A549 (cell line): ENCODE data around the gene CRYM. TPM values are rescaled to one million over a fixed set of nuclear protein-coding genes. Genes with fewer than 3 reads are reported as not detected.
A peak's percentile ranks its signal among the peaks of the same experiment; 100 is the strongest.

ENCODE experiments used
- ATAC-seq, 2 experiments: fragments of 200-7000 bp in 1 of 2; fragments of >200 bp in 1 of 2; cut with Nextera tagmentation in 1 of 2; cut with Tn5 transposase in 1 of 2; 3 replicates each; pipeline versions ENCODE4 v1.8.0 to v1.9.1; 2018 to 2020; ENCODE audit warnings: mild to moderate bottlenecking in 1 of 2, moderate library complexity in 1 of 2
- CTCF ChIA-PET: fragments of 300-600 bp; sonication (Branson Sonifier 250); formaldehyde crosslinking; extraction: SDS; loops from one replicate; lab custom pipeline; 2021; ENCODE audit warnings: antibody characterized with exemption, inconsistent platforms; lab: Yijun Ruan, JAX
- POLR2A ChIA-PET: fragments of 350-600 bp; formaldehyde crosslinking; extraction: SDS; loops from one replicate; lab custom pipeline; 2021; ENCODE audit warnings: antibody characterized with exemption, inconsistent platforms; lab: Yijun Ruan, JAX
- DNase-seq, 2 experiments: peaks; one replicate each; pipeline versions ENCODE4 v3.0.0 to v3.0.0-alpha.2; 2011 to 2016; ENCODE audit warnings: low read depth in 1 of 2, low spot score in 1 of 2
- FAIRE-seq: peaks from 2 replicates; lab custom pipeline; 2011; peaks lifted over from hg19 to GRCh38; lab: Jason Lieb, UNC
- H3K27ac ChIP-seq, 2 experiments: fragments of >200 bp; sonication (Bioruptor Twin); formaldehyde crosslinking; 3 replicates each; pipeline ENCODE4 v1.5.1; 2016 to 2017
- H3K4me1 ChIP-seq: fragments of >200 bp; sonication (Bioruptor Twin); formaldehyde crosslinking; 3 replicates; pipeline ENCODE4 v1.6.1; 2016
- H3K4me2 ChIP-seq: fragments of >200 bp; sonication (Bioruptor Twin); formaldehyde crosslinking; 3 replicates; pipeline ENCODE4 v1.6.1; 2016
- H3K4me3 ChIP-seq: fragments of >200 bp; sonication (Bioruptor Twin); formaldehyde crosslinking; 3 replicates; pipeline ENCODE4 v1.5.1; 2016
- H3K9me3 ChIP-seq: fragments of >200 bp; sonication (Bioruptor Twin); formaldehyde crosslinking; 3 replicates; pipeline ENCODE4 v1.6.1; 2016
- BHLHE40 ChIP-seq: IDR thresholded peaks from 2 replicates; pipeline ENCODE4 v1.6.1; 2012; ENCODE audit warnings: low read depth, low read length, inconsistent platforms
- CBX2 ChIP-seq: fragments of 200-600 bp; sonication (generic); IDR thresholded peaks from 2 replicates; pipeline ENCODE4 v1.6.1; 2016; ENCODE audit warnings: low read depth, mild to moderate bottlenecking, borderline replicate concordance
- CBX8 ChIP-seq: fragments of 200-600 bp; sonication (generic); IDR thresholded peaks from 2 replicates; pipeline ENCODE4 v1.6.1; 2016
- CEBPB ChIP-seq, 2 experiments: fragments of >200 bp in 1 of 2; sonication (Bioruptor Twin) in 1 of 2; formaldehyde crosslinking in 1 of 2; IDR thresholded peaks; 2 replicates each; pipeline ENCODE4 v1.6.1; 2012 to 2016
- ELK1 ChIP-seq: fragments of 150-350 bp; IDR thresholded peaks from 2 replicates; pipeline ENCODE4 v1.6.1; 2014; ENCODE audit warnings: low read depth, mild to moderate bottlenecking, low read length
- EP300 ChIP-seq, 2 experiments: fragments of >200 bp; sonication (Bioruptor Twin); formaldehyde crosslinking; IDR thresholded peaks; 2 replicates in 1 of 2; 3 replicates in 1 of 2; pipeline ENCODE4 v1.6.1; 2016 to 2017
- ESRRA ChIP-seq: fragments of 150-350 bp; IDR thresholded peaks from 2 replicates; pipeline ENCODE4 v1.6.1; 2014; ENCODE audit warnings: mild to moderate bottlenecking, low read length, borderline replicate concordance
- HDAC2 ChIP-seq: fragments of 200-600 bp; sonication (generic); IDR thresholded peaks from 2 replicates; pipeline ENCODE4 v1.6.1; 2016
- HES2 ChIP-seq: fragments of >200 bp; sonication (Bioruptor Twin); formaldehyde crosslinking; IDR thresholded peaks from 2 replicates; pipeline ENCODE4 v1.6.1; 2016
- HEYL ChIP-seq: fragments of 250-450 bp; sonication (Bioruptor Pico); IDR thresholded peaks from 2 replicates; pipeline ENCODE4 v1.8.0; 2021; ENCODE audit warnings: mild to moderate bottlenecking, moderate library complexity
- HOXB5 ChIP-seq: fragments of 250-450 bp; sonication (Bioruptor Pico); IDR thresholded peaks from 2 replicates; pipeline ENCODE4 v1.5.0; 2020; ENCODE audit warnings: mild to moderate bottlenecking, moderate library complexity
- JUN ChIP-seq, 2 experiments: fragments of >200 bp; sonication (Bioruptor Twin); formaldehyde crosslinking; IDR thresholded peaks; 2 replicates in 1 of 2; 3 replicates in 1 of 2; pipeline ENCODE4 v1.6.1; 2016 to 2017
- KDM5A ChIP-seq: fragments of 200-600 bp; sonication (generic); IDR thresholded peaks from 2 replicates; pipeline ENCODE4 v1.6.1; 2016; ENCODE audit warnings: antibody characterized with exemption, mild to moderate bottlenecking
- MAFK ChIP-seq: fragments of 450-650 bp; IDR thresholded peaks from 2 replicates; pipeline ENCODE4 v1.6.1; 2014; ENCODE audit not compliant: partially characterized antibody
- MAZ ChIP-seq: fragments of 150-350 bp; IDR thresholded peaks from 2 replicates; pipeline ENCODE4 v1.6.1; 2014; ENCODE audit warnings: antibody characterized with exemption, low read depth, low read length, borderline replicate concordance
- MYC ChIP-seq: IDR thresholded peaks from 2 replicates; pipeline ENCODE4 v1.6.1; 2012; ENCODE audit warnings: mild to moderate bottlenecking, inconsistent platforms, low read length, improper control_type of control experiment, borderline replicate concordance
- PHF8 ChIP-seq: fragments of 200-600 bp; sonication (generic); IDR thresholded peaks from 2 replicates; pipeline ENCODE4 v1.6.1; 2016; ENCODE audit warnings: low read depth, mild to moderate bottlenecking, antibody characterized with exemption, moderate library complexity, borderline replicate concordance
- REST ChIP-seq: fragments of 200-600 bp; sonication (generic); IDR thresholded peaks from 2 replicates; pipeline ENCODE4 v1.6.1; 2016; ENCODE audit warnings: antibody characterized with exemption, mild to moderate bottlenecking, moderate library complexity
- RFX5 ChIP-seq: fragments of 450-650 bp; IDR thresholded peaks from 2 replicates; pipeline ENCODE4 v1.7.1; 2014; ENCODE audit warnings: antibody characterized with exemption, mild to moderate bottlenecking, moderate library complexity
- RNF2 ChIP-seq: fragments of 200-600 bp; sonication (generic); IDR thresholded peaks from 2 replicates; pipeline ENCODE4 v1.6.1; 2016; ENCODE audit warnings: low read depth, mild to moderate bottlenecking, antibody characterized with exemption, moderate library complexity, borderline replicate concordance
- SREBF2 ChIP-seq: fragments of 450-650 bp; IDR thresholded peaks from 2 replicates; pipeline ENCODE4 v1.6.1; 2014; ENCODE audit warnings: mild to moderate bottlenecking, moderate library complexity
- TP53 ChIP-seq: fragments of 250-450 bp; sonication (Bioruptor Pico); IDR thresholded peaks from 2 replicates; pipeline ENCODE4 v1.5.0; 2021; ENCODE audit warnings: mild to moderate bottlenecking, moderate library complexity
- ZC3H11A ChIP-seq: fragments of 450-650 bp; IDR thresholded peaks from 2 replicates; pipeline ENCODE4 v1.6.1; 2014; ENCODE audit warnings: antibody characterized with exemption, mild to moderate bottlenecking
- ZFP36 ChIP-seq: fragments of 450-650 bp; IDR thresholded peaks from 2 replicates; pipeline ENCODE4 v1.6.1; 2014; ENCODE audit warnings: borderline replicate concordance; ENCODE audit not compliant: partially characterized antibody
- WGBS: methylation state at CpG from one replicate; pipeline ENCODE4 v1.1.6; 2017; ENCODE audit errors: missing lambda C conversion rate; 5-methylcytosine and 5-hydroxymethylcytosine counted together
- polyA plus RNA-seq, 4 experiments: library from polyadenylated mRNA; depleted of rRNA in 3 of 4; stranded (reverse); fragments of >200 nt; fragmentation: RNase III in 1 of 4; extraction: RNeasy Plus Mini Kit Qiagen cat#74134 plus additional on column Dnase treatment in 1 of 4; gene quantifications; 2 replicates in 3 of 4; 3 replicates in 1 of 4; pipeline ENCODE4 v1.2.3, GENCODE V29; 2011 to 2017
- TF ChIP-seq, protein P1 (sequence below): IDR thresholded peaks from 2 replicates; pipeline ENCODE4 v1.6.1; 2012
- TF ChIP-seq, protein P2 (sequence below): fragments of >200 bp; sonication (Bioruptor Twin); formaldehyde crosslinking; IDR thresholded peaks from 3 replicates; pipeline ENCODE4 v1.6.1; 2016
- TF ChIP-seq, protein P3 (sequence below): IDR thresholded peaks from 2 replicates; pipeline ENCODE4 v1.6.1; 2012

The CRYM gene
- polyA plus RNA-seq, 2 of the 4 experiments (the other 2 are of a cell fraction): 0.98 to 3.1 TPM

DNA sequence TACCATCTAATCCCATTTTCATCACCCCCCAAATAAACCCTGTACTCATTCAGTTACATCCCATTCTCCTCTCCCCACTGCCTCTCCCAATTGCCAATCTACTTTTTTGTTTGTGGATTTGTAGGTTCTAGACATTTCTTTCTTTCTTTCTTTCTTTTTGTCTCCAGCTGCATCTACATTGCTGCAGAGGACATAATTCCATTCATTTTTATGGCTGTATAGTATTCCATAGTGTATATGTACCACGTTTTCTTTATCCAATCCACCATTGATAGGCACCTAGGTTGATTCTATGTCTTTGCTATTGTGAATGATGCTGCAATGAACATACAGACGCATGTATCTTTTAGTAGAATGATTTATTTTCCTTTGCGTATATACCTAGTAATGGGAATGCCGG is 6.3 kb upstream of the CRYM start:
- ChIA-PET POLR2A (interaction anchor here (0.7 to 1.6 kb wide), 3 partner anchors 17 to 96 kb away, joined by 3 to 8 read pairs (median 4); no protein-coding TSS in a partner anchor), CTCF (interaction anchor here (0.6 to 10.8 kb wide), 11 partner anchors 9 to 1073 kb away, joined by 3 to 160 read pairs (median 4); no protein-coding TSS in a partner anchor)
- TF ChIP-seq RNF2: no peak
- no peak for TF ChIP-seq SREBF2
- TF ChIP-seq, protein P1, sequence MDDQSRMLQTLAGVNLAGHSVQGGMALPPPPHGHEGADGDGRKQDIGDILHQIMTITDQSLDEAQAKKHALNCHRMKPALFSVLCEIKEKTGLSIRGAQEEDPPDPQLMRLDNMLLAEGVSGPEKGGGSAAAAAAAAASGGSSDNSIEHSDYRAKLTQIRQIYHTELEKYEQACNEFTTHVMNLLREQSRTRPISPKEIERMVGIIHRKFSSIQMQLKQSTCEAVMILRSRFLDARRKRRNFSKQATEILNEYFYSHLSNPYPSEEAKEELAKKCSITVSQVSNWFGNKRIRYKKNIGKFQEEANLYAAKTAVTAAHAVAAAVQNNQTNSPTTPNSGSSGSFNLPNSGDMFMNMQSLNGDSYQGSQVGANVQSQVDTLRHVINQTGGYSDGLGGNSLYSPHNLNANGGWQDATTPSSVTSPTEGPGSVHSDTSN: no peak
- TF ChIP-seq, protein P2, sequence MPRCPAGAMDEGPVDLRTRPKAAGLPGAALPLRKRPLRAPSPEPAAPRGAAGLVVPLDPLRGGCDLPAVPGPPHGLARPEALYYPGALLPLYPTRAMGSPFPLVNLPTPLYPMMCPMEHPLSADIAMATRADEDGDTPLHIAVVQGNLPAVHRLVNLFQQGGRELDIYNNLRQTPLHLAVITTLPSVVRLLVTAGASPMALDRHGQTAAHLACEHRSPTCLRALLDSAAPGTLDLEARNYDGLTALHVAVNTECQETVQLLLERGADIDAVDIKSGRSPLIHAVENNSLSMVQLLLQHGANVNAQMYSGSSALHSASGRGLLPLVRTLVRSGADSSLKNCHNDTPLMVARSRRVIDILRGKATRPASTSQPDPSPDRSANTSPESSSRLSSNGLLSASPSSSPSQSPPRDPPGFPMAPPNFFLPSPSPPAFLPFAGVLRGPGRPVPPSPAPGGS: no peak
- TF ChIP-seq MYC: no peak
- TF ChIP-seq EP300 (IDR thresholded peaks at IDR 0.05): no peak
- TF ChIP-seq ZC3H11A: no peak
- Histone ChIP-seq H3K27ac (no peak overlapping the region), H3K4me2 (peak overlapping the region; percentile 73), H3K4me3 (peak overlapping the region; percentile 50), H3K4me1 (no peaks in the 10 kb centered on the region), H3K9me3 (no peaks in the 10 kb centered on the region; the same call in 2 of the 3 replicates)
- no peak for FAIRE-seq
- ATAC-seq: no peak
- DNase-seq: no peak
- WGBS: 71% methylated on average over 4 of the region's 4 CpGs

DNA sequence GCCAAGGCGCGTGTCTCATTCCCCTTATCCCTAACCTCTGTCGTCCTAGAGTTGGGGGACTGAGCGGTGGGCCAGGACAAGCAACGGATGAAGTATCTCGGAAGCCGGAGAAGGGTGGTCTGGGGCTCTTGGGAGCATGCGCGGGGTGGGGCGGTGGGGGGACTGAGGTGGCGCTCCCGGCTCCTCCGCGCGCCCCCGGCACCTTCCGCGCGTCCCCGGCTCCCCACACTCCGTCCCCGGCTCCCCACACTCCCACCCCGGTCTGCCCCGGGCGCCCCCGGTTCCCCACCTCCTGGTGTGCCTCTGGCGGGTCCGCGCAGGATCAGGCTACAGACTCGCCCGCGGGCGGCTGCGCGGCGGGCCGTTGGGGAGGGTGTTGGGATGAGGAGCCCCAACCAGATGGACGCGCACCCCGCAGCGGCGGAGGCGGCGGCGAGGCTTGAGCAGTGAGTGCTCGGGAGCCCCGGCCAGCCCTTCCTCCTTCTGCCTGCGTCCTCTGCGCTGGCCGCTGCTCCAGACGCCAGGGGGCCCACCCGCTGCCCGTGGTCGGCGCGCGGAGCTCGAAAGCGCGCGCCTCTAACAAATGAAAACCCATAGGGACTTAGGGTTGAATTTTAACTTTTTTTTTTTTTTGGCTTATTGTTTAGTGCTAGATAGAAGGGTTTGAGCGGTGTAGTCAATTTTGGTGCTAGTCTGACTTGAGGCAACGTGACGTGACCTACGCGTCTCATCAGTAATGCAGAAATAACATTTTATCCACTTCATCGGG is 5.6 kb upstream of the CRYM start:
- Histone ChIP-seq H3K4me1 (no peaks in the 10 kb centered on the region), H3K27ac (peak overlapping the region; percentile 68 to 86; a peak in 5 of 6 replicates), H3K9me3 (no peaks in the 10 kb centered on the region), H3K4me2 (peak overlapping the region; percentile 73), H3K4me3 (peak overlapping the region; percentile 50)
- peak; percentile 100 for ATAC-seq
- DNase-seq: peak; percentile 56 to 65
- POLR2A ChIA-PET: interaction anchor here (0.7 to 1.6 kb wide), 3 partner anchors 17 to 95 kb away, joined by 3 to 8 read pairs (median 4); no protein-coding TSS in a partner anchor
- WGBS: 8% methylated on average over 45 of the region's 67 CpGs
- CTCF ChIA-PET: interaction anchor here (0.6 to 10.8 kb wide), 14 partner anchors 9 to 1073 kb away, joined by 3 to 160 read pairs (median 4); no protein-coding TSS in a partner anchor
- FAIRE-seq: no peak
- TF ChIP-seq JUN (IDR thresholded peaks at IDR 0.05): no peak
- TF ChIP-seq HDAC2: peak; percentile 51; the same call in 1 of the 2 replicates
- no peak for TF ChIP-seq MAFK
- TF ChIP-seq RNF2: no peak
- no peak for TF ChIP-seq HES2
- TF ChIP-seq ZFP36: no peak
- TF ChIP-seq RFX5: no peak
- TF ChIP-seq BHLHE40: no peak
- TF ChIP-seq EP300 (IDR thresholded peaks at IDR 0.05): no peak
- no peak for TF ChIP-seq HOXB5 (CRISPR knock-in tag)
- no peak for TF ChIP-seq KDM5A
- no peak for TF ChIP-seq HEYL
- no peak for TF ChIP-seq PHF8
- no peak for TF ChIP-seq CBX8
- TF ChIP-seq MAZ: no peak
- TF ChIP-seq CBX2: no peak
- TF ChIP-seq, protein P2: no peak
- no peak for TF ChIP-seq REST
- TF ChIP-seq, protein P3, sequence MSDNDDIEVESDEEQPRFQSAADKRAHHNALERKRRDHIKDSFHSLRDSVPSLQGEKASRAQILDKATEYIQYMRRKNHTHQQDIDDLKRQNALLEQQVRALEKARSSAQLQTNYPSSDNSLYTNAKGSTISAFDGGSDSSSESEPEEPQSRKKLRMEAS: peak; percentile 52; the same call in 1 of the 2 replicates
- no peak for TF ChIP-seq ELK1
- TF ChIP-seq CEBPB (IDR thresholded peaks at IDR 0.05): no peak
- TF ChIP-seq ESRRA: no peak
- TF ChIP-seq TP53 (CRISPR knock-in tag): no peak
